Measurements from ENCODE around the gene TRIB2.

DNA sequence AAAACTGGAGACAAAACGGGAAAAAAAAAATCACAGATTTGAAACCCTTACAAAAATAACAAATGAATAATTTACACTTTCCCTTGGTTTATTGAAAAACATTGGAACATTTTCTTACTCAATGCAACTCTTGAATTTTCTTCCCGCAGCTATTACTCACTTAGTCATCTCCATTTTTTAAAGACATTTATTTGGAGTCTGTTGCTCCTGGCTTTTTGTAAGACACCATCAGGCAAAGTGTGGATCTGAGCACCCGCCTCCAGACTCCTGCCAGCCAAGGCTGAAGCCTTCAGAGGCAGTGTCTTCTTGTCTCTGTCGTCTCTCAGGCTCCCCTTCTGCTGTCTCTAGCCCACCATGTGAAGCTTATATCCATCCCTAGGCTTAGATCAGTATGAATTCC lies 46.2 kb downstream of the TRIB2 start:
- TF ChIP-seq EP300 (IDR thresholded peaks at IDR 0.05) (no peak), POLR2A (IDR thresholded peaks at IDR 0.05) (no peak)

All from tibial nerve (tissue), 3 donors.